ENCODE data around the gene PLEKHG4B.
"Not testable (repeated sequence)": the region's sequence is repeated elsewhere in the genome, so short reads cannot be mapped to it uniquely, and the experiment has no call there.

Gene PLEKHG4B

GRCh38 chr5:186091-187041 is 94.4 kb downstream of the PLEKHG4B start:
- no peak for DNase-seq (ENCODE audit: extremely low read depth in 1 of 2, low read depth in 1 of 2)

- no peak for DNase-seq (ENCODE audit: extremely low read depth in 1 of 2, low read depth in 1 of 2)
Measured at GRCh38 chr5:187042-187431, 95.1 kb downstream of the PLEKHG4B start.

GRCh38 chr5:187617-188451 is 95.9 kb downstream of the PLEKHG4B start:
- DNase-seq (ENCODE audit: extremely low read depth in 1 of 2, low read depth in 1 of 2) = no peak

- DNase-seq (ENCODE audit: extremely low read depth in 1 of 2, low read depth in 1 of 2) = peak; percentile 68 to 80
Measured at GRCh38 chr5:188488-189481, 96.8 kb downstream of the PLEKHG4B start.

- no peak for DNase-seq (ENCODE audit: extremely low read depth in 1 of 2, low read depth in 1 of 2)
Measured at GRCh38 chr5:189486-189885, 97.5 kb downstream of the PLEKHG4B start.

GRCh38 chr5:189976-190365 is 98.0 kb downstream of the PLEKHG4B start:
- no peak for DNase-seq (ENCODE audit: extremely low read depth in 1 of 2, low read depth in 1 of 2)

- no peak for DNase-seq (ENCODE audit: extremely low read depth in 1 of 2, low read depth in 1 of 2)
Measured at GRCh38 chr5:190366-191035, 98.5 kb downstream of the PLEKHG4B start.

- DNase-seq (ENCODE audit: extremely low read depth in 1 of 2, low read depth in 1 of 2) = no peak
Measured at GRCh38 chr5:191036-191948, 99.3 kb downstream of the PLEKHG4B start, which contains the start of gene LRRC14B. TSS of gene LRRC14B (plus strand) at chr5:191495. CDS start at chr5:191539, 44 bp downstream.

GRCh38 chr5:191949-192690 is 100.2 kb downstream of the PLEKHG4B start:
- DNase-seq (ENCODE audit: extremely low read depth in 1 of 2, low read depth in 1 of 2) = no peak

- DNase-seq (ENCODE audit: extremely low read depth in 1 of 2, low read depth in 1 of 2) = no peak
Measured at GRCh38 chr5:192691-192969, 100.7 kb downstream of the PLEKHG4B start.

GRCh38 chr5:192970-193831 is 101.2 kb downstream of the PLEKHG4B start:
- no peak for DNase-seq (ENCODE audit: extremely low read depth in 1 of 2, low read depth in 1 of 2)

GRCh38 chr5:194102-194501 is 102.1 kb downstream of the PLEKHG4B start:
- DNase-seq (ENCODE audit: extremely low read depth in 1 of 2, low read depth in 1 of 2) = no peak

GRCh38 chr5:194603-195209 is 102.7 kb downstream of the PLEKHG4B start:
- DNase-seq (ENCODE audit: extremely low read depth in 1 of 2, low read depth in 1 of 2) = no peak

- no peak for DNase-seq (ENCODE audit: extremely low read depth in 1 of 2, low read depth in 1 of 2)
Measured at GRCh38 chr5:195401-196160, 103.6 kb downstream of the PLEKHG4B start.

GRCh38 chr5:196350-196749 is 104.4 kb downstream of the PLEKHG4B start:
- no peak for DNase-seq (ENCODE audit: extremely low read depth in 1 of 2, low read depth in 1 of 2)

- not testable (repeated sequence) for DNase-seq (ENCODE audit: extremely low read depth in 1 of 2, low read depth in 1 of 2)
Measured at GRCh38 chr5:197031-197430, 105.1 kb downstream of the PLEKHG4B start.
